ENCODE data around the gene STON2. TPM values are rescaled to one million over a fixed set of nuclear protein-coding genes. Genes with fewer than 3 reads are reported as not detected.

The STON2 gene
- polyA plus RNA-seq, 1 experiment = not detected

- Histone ChIP-seq H3K4me3 (ENCODE audit: low read depth, low read length) (no peak overlapping the region), H3K27ac (ENCODE audit: low read depth, low read length) (no peak overlapping the region), H3K27me3 (ENCODE audit: control insufficient read depth, insufficient read depth, low read length) (peaks cover 2% of the 10 kb centered on the region), H3K9me3 (ENCODE audit: control insufficient read depth, insufficient read depth, low read length) (no peaks in the 10 kb centered on the region)
- DNase-seq (ENCODE audit: low read depth, low spot score) = no peak
- TF ChIP-seq CTCF (IDR thresholded peaks at IDR 0.05; ENCODE audit: low read depth, low read length) = no peak
- POLR2A ChIA-PET = no interaction called here
- CTCF ChIA-PET = interaction anchor here (2.3 to 9.5 kb wide), 2 partner anchors 189 to 199 kb away, joined by 26 to 156 read pairs; no protein-coding TSS in a partner anchor
These were observed 134.4 kb downstream of the STON2 start for GRCh38 chr14:81265636-81266169.

- H3K9me3 ChIP-seq (ENCODE audit: control insufficient read depth, insufficient read depth, low read length) = no peaks in the 10 kb centered on the region
- TF ChIP-seq CTCF (IDR thresholded peaks at IDR 0.05; ENCODE audit: low read depth, low read length) = no peak
- H3K27ac ChIP-seq (ENCODE audit: low read depth, low read length) = no peak overlapping the region
- ChIA-PET POLR2A (no interaction called here), CTCF (interaction anchor here (9.5 kb wide), 1 partner anchor 200 kb away, joined by 156 read pairs; no protein-coding TSS in a partner anchor)
- no peaks in the 10 kb centered on the region for H3K27me3 ChIP-seq (ENCODE audit: control insufficient read depth, insufficient read depth, low read length)
- no peak overlapping the region for H3K4me3 ChIP-seq (ENCODE audit: low read depth, low read length)
- DNase-seq (ENCODE audit: low read depth, low spot score) = no peak
These were observed 135.5 kb downstream of the STON2 start for GRCh38 chr14:81264671-81265070.

GRCh38 chr14:81263777-81264410 lies 136.2 kb downstream of the STON2 start:
- Histone ChIP-seq H3K27me3 (ENCODE audit: control insufficient read depth, insufficient read depth, low read length) (no peaks in the 10 kb centered on the region), H3K4me3 (ENCODE audit: low read depth, low read length) (no peak overlapping the region), H3K9me3 (ENCODE audit: control insufficient read depth, insufficient read depth, low read length) (no peaks in the 10 kb centered on the region), H3K27ac (ENCODE audit: low read depth, low read length) (no peak overlapping the region)
- POLR2A ChIA-PET = no interaction called here
- DNase-seq (ENCODE audit: low read depth, low spot score) = no peak
- TF ChIP-seq CTCF (IDR thresholded peaks at IDR 0.05; ENCODE audit: low read depth, low read length) = no peak
- CTCF ChIA-PET = interaction anchor here (0.6 to 0.7 kb wide), 2 partner anchors 63 to 201 kb away, joined by 3 read pairs; no protein-coding TSS in a partner anchor

- no peak overlapping the region for H3K27ac ChIP-seq (ENCODE audit: low read depth, low read length)
- ChIA-PET POLR2A (no interaction called here), CTCF (no interaction called here)
- no peak for DNase-seq (ENCODE audit: low read depth, low spot score)
- H3K27me3 ChIP-seq (ENCODE audit: control insufficient read depth, insufficient read depth, low read length) = no peaks in the 10 kb centered on the region
- no peak for TF ChIP-seq CTCF (IDR thresholded peaks at IDR 0.05; ENCODE audit: low read depth, low read length)
- no peak overlapping the region for H3K4me3 ChIP-seq (ENCODE audit: low read depth, low read length)
- no peaks in the 10 kb centered on the region for H3K9me3 ChIP-seq (ENCODE audit: control insufficient read depth, insufficient read depth, low read length)
These were observed 138.9 kb downstream of the STON2 start for GRCh38 chr14:81261176-81261575.

GRCh38 chr14:81260732-81261131 lies 139.4 kb downstream of the STON2 start:
- H3K9me3 ChIP-seq (ENCODE audit: control insufficient read depth, insufficient read depth, low read length) = no peaks in the 10 kb centered on the region
- ChIA-PET POLR2A (no interaction called here), CTCF (interaction anchor here (1.3 to 2.1 kb wide), 2 partner anchors 9 to 192 kb away, joined by 4 to 8 read pairs; no protein-coding TSS in a partner anchor)
- H3K27ac ChIP-seq (ENCODE audit: low read depth, low read length) = no peak overlapping the region
- DNase-seq (ENCODE audit: low read depth, low spot score) = no peak
- H3K27me3 ChIP-seq (ENCODE audit: control insufficient read depth, insufficient read depth, low read length) = no peaks in the 10 kb centered on the region
- no peak for TF ChIP-seq CTCF (IDR thresholded peaks at IDR 0.05; ENCODE audit: low read depth, low read length)
- H3K4me3 ChIP-seq (ENCODE audit: low read depth, low read length) = no peak overlapping the region

All from AG04450 (cell line).